ENCODE results near the gene NCR2. TPM values are rescaled to one million over a fixed set of nuclear protein-coding genes. Genes with fewer than 3 reads are reported as not detected.

NCR2 gene
- total RNA-seq, 1 donor from 2014 or later: not detected

GRCh38 chr6:41359617-41360313 is 24.4 kb downstream of the NCR2 start:
- no peak for DNase-seq (ENCODE audit: low spot score)

DNA sequence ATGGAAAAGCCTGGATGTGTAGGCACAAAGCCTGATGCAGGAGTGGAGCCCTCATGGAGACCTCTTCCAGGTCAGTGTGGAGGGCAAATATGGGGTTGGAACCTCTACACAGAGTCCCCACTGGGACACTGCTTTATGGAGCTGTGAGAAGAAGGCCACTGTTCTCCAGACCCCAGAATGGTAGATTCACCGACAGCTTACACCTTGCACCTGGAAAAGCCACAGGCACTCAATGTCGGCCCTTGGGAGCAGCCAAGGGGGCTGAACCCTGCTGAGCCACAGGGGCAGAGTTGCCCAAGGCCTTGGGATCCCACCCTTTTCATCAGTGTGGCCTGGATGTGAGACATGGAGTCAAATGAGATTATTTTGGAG is 24.9 kb downstream of the NCR2 start:
- no peak for DNase-seq (ENCODE audit: low spot score)

- no peak for DNase-seq (ENCODE audit: low spot score)
Measured at GRCh38 chr6:41366150-41366549, 30.7 kb downstream of the NCR2 start.

- no peak for DNase-seq (ENCODE audit: low spot score)
Measured at GRCh38 chr6:41367061-41367460, 31.7 kb downstream of the NCR2 start.

GRCh38 chr6:41367700-41368099 is 32.3 kb downstream of the NCR2 start:
- peak; percentile 48 for DNase-seq (ENCODE audit: low spot score)

- no peak for DNase-seq (ENCODE audit: low spot score)
Measured at GRCh38 chr6:41370488-41371111, 35.2 kb downstream of the NCR2 start.

GRCh38 chr6:41371461-41371991 is 36.1 kb downstream of the NCR2 start:
- DNase-seq (ENCODE audit: low spot score): peak; percentile 37

GRCh38 chr6:41371992-41372831 is 36.8 kb downstream of the NCR2 start:
- no peak for DNase-seq (ENCODE audit: low spot score)

- DNase-seq (ENCODE audit: low spot score): no peak
Measured at GRCh38 chr6:41372832-41373626, 37.6 kb downstream of the NCR2 start.

DNA sequence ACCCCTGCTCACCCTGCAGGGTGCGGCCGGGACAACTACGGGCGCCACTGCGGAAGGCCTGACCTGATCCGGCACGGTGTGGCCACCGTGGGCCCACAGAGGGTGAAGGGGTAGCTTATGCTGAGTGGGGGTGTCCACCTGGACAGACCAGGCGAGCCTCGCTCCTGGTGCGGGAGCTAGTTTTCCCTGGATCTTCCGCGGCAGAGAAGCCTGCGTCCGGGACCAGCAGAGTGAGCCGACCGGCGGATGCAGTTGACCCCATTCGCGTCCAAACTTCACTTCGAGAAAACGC is 38.2 kb downstream of the NCR2 start:
- no peak for DNase-seq (ENCODE audit: low spot score)

GRCh38 chr6:41373919-41374617 is 38.7 kb downstream of the NCR2 start:
- no peak for DNase-seq (ENCODE audit: low spot score)

GRCh38 chr6:41374618-41375590 is 39.5 kb downstream of the NCR2 start:
- DNase-seq (ENCODE audit: low spot score): no peak

DNA sequence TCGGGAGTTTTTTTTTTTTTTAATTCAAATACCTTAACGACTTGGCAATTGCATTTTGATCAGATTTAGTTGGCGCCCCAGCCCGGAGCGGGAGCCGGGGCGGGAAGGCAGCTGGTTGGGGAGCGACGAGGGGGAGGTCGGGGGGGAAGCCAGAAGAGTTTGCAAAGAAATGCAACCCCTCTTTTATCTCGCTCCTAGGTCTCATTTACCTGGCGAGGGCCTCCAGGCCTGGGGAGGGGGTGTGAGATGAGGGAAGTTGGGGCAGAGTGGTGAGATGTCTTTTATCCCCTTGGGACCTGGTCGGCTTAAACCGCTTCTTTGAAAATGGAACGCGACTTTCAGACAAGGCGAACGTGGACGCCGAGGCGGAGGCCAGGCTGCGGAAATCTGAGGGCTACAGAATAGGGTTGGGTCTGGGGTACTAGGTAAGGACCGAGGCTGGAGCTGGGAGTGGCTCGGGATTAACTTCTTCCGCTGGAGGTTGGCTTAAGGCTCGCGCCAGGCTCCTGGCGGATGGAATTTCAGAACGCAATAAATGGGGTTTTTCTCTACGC is 40.3 kb downstream of the NCR2 start:
- no peak for DNase-seq (ENCODE audit: low spot score)

DNA sequence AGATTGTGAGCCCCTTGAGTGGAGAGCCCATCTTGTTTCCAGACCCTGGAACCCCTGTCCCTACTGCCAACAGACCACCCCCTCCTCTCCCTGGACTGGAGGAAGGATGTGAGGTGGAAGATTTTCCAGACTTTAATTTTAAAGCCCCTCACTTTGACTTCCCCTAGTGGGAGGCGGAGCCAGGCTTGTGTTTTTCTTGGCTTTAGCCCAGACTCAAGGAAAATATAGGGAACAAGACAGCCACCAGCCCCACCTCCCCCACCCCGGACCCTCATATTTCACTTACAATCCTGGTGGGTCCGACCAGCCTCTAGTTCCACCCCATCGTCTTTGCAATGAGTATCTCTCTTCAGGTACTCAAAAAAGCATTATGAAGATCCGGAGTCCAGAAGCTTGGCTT is 40.8 kb downstream of the NCR2 start:
- DNase-seq (ENCODE audit: low spot score): no peak

- DNase-seq (ENCODE audit: low spot score): no peak
Measured at GRCh38 chr6:41377071-41377470, 41.7 kb downstream of the NCR2 start.

GRCh38 chr6:41379306-41379705 is 43.9 kb downstream of the NCR2 start:
- no peak for DNase-seq (ENCODE audit: low spot score)

GRCh38 chr6:41386594-41386993 is 51.2 kb downstream of the NCR2 start:
- no peak for DNase-seq (ENCODE audit: low spot score)

- no peak for DNase-seq (ENCODE audit: low spot score)
Measured at GRCh38 chr6:41392246-41392645, 56.8 kb downstream of the NCR2 start.

DNA sequence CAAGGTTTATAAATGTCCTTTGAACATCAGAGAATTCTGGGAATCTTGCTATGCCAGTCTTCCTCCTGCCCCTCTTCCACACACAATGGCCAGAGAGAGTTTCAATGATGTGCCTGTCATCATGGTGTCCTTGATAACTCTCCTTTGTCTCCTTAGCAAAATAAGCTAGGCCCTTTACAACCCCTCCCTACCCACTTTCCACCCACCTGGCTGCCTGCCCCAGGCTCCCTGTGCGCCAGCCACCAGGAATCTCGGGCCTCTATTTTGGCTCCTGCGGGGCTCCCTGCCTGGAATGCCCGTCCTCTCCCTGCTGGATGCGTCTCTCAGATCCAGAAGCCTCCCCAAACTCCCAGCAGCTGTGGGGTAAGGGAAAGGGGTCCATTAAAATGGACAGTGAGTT is 60.9 kb downstream of the NCR2 start:
- no peak for DNase-seq (ENCODE audit: low spot score)

DNA sequence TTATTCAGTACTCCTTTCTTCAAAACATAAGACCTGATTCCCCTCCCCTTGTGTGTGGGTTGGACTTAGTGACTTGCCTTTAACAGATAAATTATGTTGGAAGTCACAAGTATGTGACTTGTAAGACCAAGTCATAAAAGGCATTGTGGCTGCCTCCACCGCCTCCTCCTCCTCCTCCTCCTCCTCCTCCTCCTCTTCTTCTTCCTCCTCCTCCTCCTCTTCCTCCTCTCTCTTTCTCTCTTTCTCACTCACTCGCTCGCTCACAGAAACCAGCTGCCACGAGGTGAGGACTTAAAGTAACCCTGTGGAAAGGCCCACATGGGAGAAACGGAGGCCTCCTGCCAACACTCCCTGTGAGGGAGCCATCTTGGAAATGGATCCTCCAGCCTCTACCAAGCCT is 64.0 kb downstream of the NCR2 start:
- DNase-seq (ENCODE audit: low spot score): no peak
